GM12865 (cell line): Measurements from ENCODE around the gene KRTAP20-2.

Source experiments
- DNase-seq: peaks from one replicate; pipeline ENCODE4 v3.0.0; 2010; ENCODE audit warnings: low read depth
- H3K4me3 ChIP-seq: 2 replicates; pipeline ENCODE4 v1.5.1; 2011; ENCODE audit warnings: mild to moderate bottlenecking, low read depth, low read length, control low read depth
- CTCF ChIP-seq: IDR thresholded peaks from 2 replicates; pipeline ENCODE4 v1.5.1; 2011; ENCODE audit warnings: low read length, control low read depth, low read depth, inconsistent platforms; ENCODE audit not compliant: insufficient read depth; ENCODE audit errors: missing control alignments

The KRTAP20-2 gene

GRCh38 chr21:30613836-30614235 is 21.2 kb upstream of the KRTAP20-2 start, which contains the start of gene KRTAP6-1:
Gene KRTAP6-1, minus strand, starts transcription at chr21:30613930. Its CDS starts 26 bp downstream, at chr21:30613904.
- TF ChIP-seq CTCF, result no peak
- DNase-seq, result no peak
- H3K4me3 ChIP-seq, result no peak within 1 kb of the TSS

GRCh38 chr21:30615199-30615598 is 19.8 kb upstream of the KRTAP20-2 start:
- DNase-seq, result no peak
- no peak for TF ChIP-seq CTCF
- H3K4me3 ChIP-seq, result no peak overlapping the region

GRCh38 chr21:30616125-30616524 is 18.9 kb upstream of the KRTAP20-2 start, which contains the start of gene KRTAP20-1:
Gene KRTAP20-1, plus strand, starts transcription at chr21:30616425. Its CDS starts 30 bp downstream, at chr21:30616455.
- H3K4me3 ChIP-seq, result no peak within 1 kb of the TSS
- no peak for TF ChIP-seq CTCF
- DNase-seq, result no peak

GRCh38 chr21:30620080-30620479 is 14.9 kb upstream of the KRTAP20-2 start:
- no peak for TF ChIP-seq CTCF
- H3K4me3 ChIP-seq, result no peak overlapping the region
- no peak for DNase-seq

GRCh38 chr21:30620522-30620921 is 14.5 kb upstream of the KRTAP20-2 start, which contains the start of gene KRTAP20-4:
Gene KRTAP20-4, plus strand, starts transcription at chr21:30620627.
- DNase-seq, result no peak
- TF ChIP-seq CTCF, result no peak
- H3K4me3 ChIP-seq, result no peak within 1 kb of the TSS

GRCh38 chr21:30623362-30623761 is 11.6 kb upstream of the KRTAP20-2 start:
- no peak for TF ChIP-seq CTCF
- H3K4me3 ChIP-seq, result no peak overlapping the region
- no peak for DNase-seq
